ENCODE results near the gene HIGD2A. TPM values are rescaled to one million over a fixed set of nuclear protein-coding genes. Genes with fewer than 3 reads are reported as not detected.

Gene HIGD2A
- total RNA-seq, 1 donor from 2014 or later = 266 TPM

- intact Hi-C loops (cut with DNase I) = loop anchor here (1.0 kb wide), 1 partner anchor 51 kb away; the partner anchor contains the start of gene KIAA1191
- DNase-seq (ENCODE audit: low spot score) = no peak
These were observed 24.1 kb downstream of the HIGD2A start for GRCh38 chr5:176412517-176413254.

GRCh38 chr5:176413255-176413565 lies 24.7 kb downstream of the HIGD2A start:
- no peak for DNase-seq (ENCODE audit: low spot score)

GRCh38 chr5:176413709-176414191 lies 25.2 kb downstream of the HIGD2A start:
- intact Hi-C loops (cut with DNase I) = loop anchor here (1.0 kb wide), 1 partner anchor 52 kb away; the partner anchor contains the start of gene KIAA1191
- DNase-seq (ENCODE audit: low spot score) = no peak

More at GRCh38 chr5:176413255-176413565, 24.7 kb downstream of the HIGD2A start:
- intact Hi-C loops (cut with DNase I) = loop anchor here (1.0 kb wide), 1 partner anchor 52 kb away; the partner anchor contains the start of gene KIAA1191

DNA sequence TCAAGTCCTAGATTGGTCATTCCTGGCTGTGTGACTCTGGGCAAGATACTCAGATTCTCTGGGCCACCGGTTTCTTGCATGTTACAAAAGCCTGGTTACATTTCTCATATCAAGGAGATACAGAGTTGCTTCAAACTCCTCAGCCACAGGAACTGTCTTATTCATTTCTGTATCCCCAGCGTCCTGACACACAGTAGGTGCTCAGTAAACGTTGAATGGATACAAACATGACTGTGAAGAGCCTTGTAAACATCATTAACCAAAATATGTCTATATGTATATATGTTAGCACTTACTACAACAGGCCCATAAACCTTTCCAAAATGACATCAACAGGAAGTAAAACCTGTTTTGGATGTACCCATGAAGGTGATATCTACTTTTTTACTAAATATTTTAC lies 26.2 kb downstream of the HIGD2A start:
- DNase-seq (ENCODE audit: low spot score) = no peak
- intact Hi-C loops (cut with DNase I) = loop anchor here (5.0 kb wide), 2 partner anchors 123 to 233 kb away; partner anchors contain the start of genes RNF44 and TSPAN17

- no peak for DNase-seq (ENCODE audit: low spot score)
- intact Hi-C loops (cut with DNase I) = loop anchor here (5.0 kb wide), 2 partner anchors 122 to 232 kb away; partner anchors contain the start of genes RNF44 and TSPAN17
These were observed 26.8 kb downstream of the HIGD2A start for GRCh38 chr5:176415240-176415951.

- peak; percentile 97 for DNase-seq (ENCODE audit: low spot score)
- intact Hi-C loops (cut with DNase I) = loop anchor here (1.0 to 5.0 kb wide), 3 partner anchors 32 to 231 kb away; partner anchors contain the start of genes FAF2, RNF44 and TSPAN17
These were observed 27.7 kb downstream of the HIGD2A start, which contains the start of gene CLTB for GRCh38 chr5:176415952-176416924. TSS of gene CLTB (minus strand) at chr5:176416539. CDS start at chr5:176416363, 176 bp downstream.

DNA sequence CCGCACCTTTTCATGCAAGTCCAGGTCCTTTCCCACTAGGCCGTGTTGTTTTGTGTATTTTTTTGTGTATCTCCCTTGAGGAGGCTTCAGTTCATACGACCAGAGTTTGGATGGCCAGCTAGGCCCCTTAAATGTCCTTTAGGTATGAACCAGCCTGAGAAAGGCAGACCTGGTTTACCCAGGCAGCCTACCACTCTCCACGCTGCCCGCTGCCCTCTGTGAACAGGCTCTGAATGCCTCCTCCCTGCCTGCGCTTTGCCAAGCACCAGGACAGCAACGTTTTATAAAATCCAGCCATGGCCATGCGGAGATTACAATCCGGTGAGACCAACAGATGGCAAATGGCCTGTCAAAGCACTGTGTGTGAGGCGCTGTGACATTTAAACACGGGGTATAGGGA lies 28.4 kb downstream of the HIGD2A start:
- DNase-seq (ENCODE audit: low spot score) = no peak
- intact Hi-C loops (cut with DNase I) = loop anchor here (1.0 to 5.0 kb wide), 3 partner anchors 31 to 230 kb away; partner anchors contain the start of genes FAF2, RNF44 and TSPAN17

GRCh38 chr5:176418251-176418650 lies 29.7 kb downstream of the HIGD2A start:
- DNase-seq (ENCODE audit: low spot score) = no peak
- intact Hi-C loops (cut with DNase I) = loop anchor here (5.0 kb wide), 2 partner anchors 119 to 229 kb away; partner anchors contain the start of genes RNF44 and TSPAN17

- intact Hi-C loops (cut with DNase I) = no loop called here
These were observed 31.5 kb downstream of the HIGD2A start for GRCh38 chr5:176420086-176420485.

GRCh38 chr5:176420972-176421544 lies 32.5 kb downstream of the HIGD2A start:
- intact Hi-C loops (cut with DNase I) = no loop called here
- DNase-seq (ENCODE audit: low spot score) = no peak

More at GRCh38 chr5:176420086-176420485, 31.5 kb downstream of the HIGD2A start:
- no peak for DNase-seq (ENCODE audit: low spot score)

DNA sequence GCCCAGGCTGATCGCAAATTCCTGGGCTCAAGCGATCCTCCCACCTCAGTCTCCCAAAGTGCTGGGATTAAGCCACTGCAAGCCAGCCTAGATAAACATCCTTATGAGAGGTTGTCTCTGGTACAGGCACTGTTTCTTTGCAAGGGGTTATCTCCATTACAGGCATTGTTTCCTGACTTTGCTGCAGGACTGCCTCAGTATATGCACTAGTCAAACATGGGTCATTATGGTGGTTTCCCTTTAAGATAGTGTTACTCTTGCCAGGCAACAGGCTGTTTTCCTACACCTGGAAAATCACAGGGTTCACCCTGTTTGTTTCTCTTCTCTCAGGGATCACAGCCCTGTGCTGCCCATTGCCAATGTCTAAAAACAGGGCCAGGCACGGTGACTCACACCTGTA lies 35.6 kb downstream of the HIGD2A start:
- DNase-seq (ENCODE audit: low spot score) = no peak
- intact Hi-C loops (cut with DNase I) = no loop called here

- no peak for DNase-seq (ENCODE audit: low spot score)
- intact Hi-C loops (cut with DNase I) = no loop called here
These were observed 36.6 kb downstream of the HIGD2A start for GRCh38 chr5:176425138-176425537.

GRCh38 chr5:176425791-176426190 lies 37.2 kb downstream of the HIGD2A start:
- DNase-seq (ENCODE audit: low spot score) = no peak
- intact Hi-C loops (cut with DNase I) = no loop called here

DNA sequence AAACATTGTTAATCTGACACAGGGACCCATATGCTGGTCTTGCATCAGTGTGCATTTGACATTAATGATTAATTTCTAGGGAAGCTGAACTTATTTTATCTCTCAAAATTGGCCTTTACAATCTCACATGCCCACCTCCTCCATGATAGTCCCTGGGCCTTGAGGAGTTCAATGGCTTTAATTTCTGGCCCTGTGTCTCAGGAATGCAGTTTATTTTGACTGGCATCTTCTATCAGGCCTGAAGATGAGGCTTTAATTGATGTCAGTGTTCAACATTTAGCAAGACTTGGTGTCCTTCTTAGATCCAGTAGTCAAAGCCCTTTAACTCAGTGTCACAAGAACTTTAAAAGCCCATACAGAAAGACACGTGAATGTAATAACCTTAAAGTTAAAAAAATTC lies 38.3 kb downstream of the HIGD2A start:
- DNase-seq (ENCODE audit: low spot score) = no peak
- intact Hi-C loops (cut with DNase I) = no loop called here

- DNase-seq (ENCODE audit: low spot score) = no peak
- intact Hi-C loops (cut with DNase I) = no loop called here
These were observed 39.4 kb downstream of the HIGD2A start for GRCh38 chr5:176427971-176428370.

- peak; percentile 22 for DNase-seq (ENCODE audit: low spot score)
- intact Hi-C loops (cut with DNase I) = no loop called here
These were observed 41.4 kb downstream of the HIGD2A start for GRCh38 chr5:176429972-176430371.

DNA sequence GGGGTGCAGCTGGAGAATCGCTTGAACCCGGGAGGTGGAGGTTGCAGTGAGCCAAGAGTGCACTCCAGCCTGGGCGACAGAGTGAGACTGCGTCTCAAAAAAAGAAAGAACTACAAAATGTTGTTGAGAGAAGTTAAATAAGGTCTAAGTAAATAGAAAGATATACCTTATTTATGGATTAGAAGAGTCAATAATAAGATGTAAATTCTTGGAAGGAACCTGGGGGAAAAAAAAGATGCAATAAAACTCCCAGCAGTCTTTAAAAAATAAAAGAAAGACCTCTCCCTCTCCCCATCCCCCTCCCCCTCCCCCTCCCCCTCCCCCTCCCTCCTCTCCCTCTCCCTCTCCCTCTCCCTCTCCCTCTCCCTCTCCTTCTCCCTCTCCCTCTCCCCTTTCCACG lies 44.2 kb downstream of the HIGD2A start:
- DNase-seq (ENCODE audit: low spot score) = no peak
- intact Hi-C loops (cut with DNase I) = no loop called here

GRCh38 chr5:176436656-176437055 lies 48.1 kb downstream of the HIGD2A start:
- no peak for DNase-seq (ENCODE audit: low spot score)
- intact Hi-C loops (cut with DNase I) = no loop called here

All from cardiac septum (tissue), 1 donor.